Keratinocyte (primary cell): Measurements from ENCODE around the gene DTWD2. TPM values are rescaled to one million over a fixed set of nuclear protein-coding genes. Genes with fewer than 3 reads are reported as not detected.
"Not testable (repeated sequence)": the region's sequence is repeated elsewhere in the genome, so short reads cannot be mapped to it uniquely, and the experiment has no call there.

ENCODE experiments used
- DNase-seq: peaks from one replicate; pipeline ENCODE4 v3.0.0-alpha.2; 2011; ENCODE audit warnings: low read depth, missing footprints, low spot score
- FAIRE-seq: peaks from 2 replicates; lab custom pipeline; 2011; peaks lifted over from hg19 to GRCh38; lab: Jason Lieb, UNC
- H2AFZ ChIP-seq: 2 replicates; pipeline ENCODE4 v1.6.0; 2012; ENCODE audit warnings: low read length, control low read depth, inconsistent platforms; ENCODE audit not compliant: control insufficient read depth
- H3K27ac ChIP-seq: 2 replicates; pipeline ENCODE4 v1.5.1; 2011; ENCODE audit warnings: low read length; ENCODE audit not compliant: control insufficient read depth, insufficient read depth
- H3K27me3 ChIP-seq: 3 replicates; pipeline ENCODE4 v1.6.0; 2011; ENCODE audit warnings: low read length; ENCODE audit not compliant: control insufficient read depth, insufficient read depth; ENCODE audit errors: extremely low read depth
- H3K36me3 ChIP-seq, 2 experiments: 2 replicates in 1 of 2; 3 replicates in 1 of 2; pipeline ENCODE4 v1.5.1; 2011; ENCODE audit warnings: low read length in 2 of 2, mild to moderate bottlenecking in 1 of 2; ENCODE audit not compliant: control insufficient read depth in 2 of 2, insufficient read depth in 2 of 2; ENCODE audit errors: extremely low read depth in 1 of 2
- H3K4me1 ChIP-seq: 3 replicates; pipeline ENCODE4 v1.5.1; 2011; ENCODE audit warnings: low read length; ENCODE audit not compliant: control insufficient read depth, insufficient read depth; ENCODE audit errors: extremely low read depth
- H3K4me2 ChIP-seq: 3 replicates; pipeline ENCODE4 v1.6.0; 2011; ENCODE audit warnings: low read depth, low read length; ENCODE audit not compliant: control insufficient read depth, insufficient read depth; ENCODE audit errors: extremely low read depth
- H3K4me3 ChIP-seq, 3 experiments: fragments of 200-600 bp in 1 of 3; sonication (generic) in 1 of 3; 2 replicates in 2 of 3; 3 replicates in 1 of 3; pipeline ENCODE4 v1.5.1; 2011 to 2016; ENCODE audit warnings: low read length in 3 of 3, mild to moderate bottlenecking in 3 of 3, control low read depth in 2 of 3, inconsistent platforms in 1 of 3, low read depth in 1 of 3, mixed read lengths in 1 of 3, mixed run types in 1 of 3, moderate library complexity in 1 of 3; ENCODE audit not compliant: control insufficient read depth in 2 of 3, insufficient read depth in 2 of 3; ENCODE audit errors: extremely low read depth in 1 of 3
- H3K79me2 ChIP-seq: 2 replicates; pipeline ENCODE4 v1.6.0; 2012; ENCODE audit warnings: low read length; ENCODE audit not compliant: control insufficient read depth, insufficient read depth
- H3K9ac ChIP-seq: 3 replicates; pipeline ENCODE4 v1.6.0; 2011; ENCODE audit warnings: low read length; ENCODE audit not compliant: control insufficient read depth, insufficient read depth; ENCODE audit errors: extremely low read depth
- H3K9me1 ChIP-seq: 3 replicates; pipeline ENCODE4 v1.6.0; 2011; ENCODE audit warnings: low read length; ENCODE audit not compliant: control insufficient read depth, insufficient read depth; ENCODE audit errors: extremely low read depth
- H3K9me3 ChIP-seq: 2 replicates; pipeline ENCODE4 v1.5.1; 2012; ENCODE audit warnings: low read depth, low read length; ENCODE audit not compliant: control insufficient read depth
- H4K20me1 ChIP-seq: 3 replicates; pipeline ENCODE4 v1.6.0; 2011; ENCODE audit warnings: low read length; ENCODE audit not compliant: control insufficient read depth, insufficient read depth; ENCODE audit errors: extremely low read depth
- CTCF ChIP-seq, 3 experiments: IDR thresholded peaks in 1 of 3; conservative IDR thresholded peaks in 1 of 3; optimal IDR thresholded peaks in 1 of 3; 2 replicates in 2 of 3; 3 replicates in 1 of 3; pipeline versions ENCODE3 to v1.5.1; 2011; ENCODE audit warnings: low read length in 3 of 3, mild to moderate bottlenecking in 3 of 3, moderate library complexity in 2 of 3, control low read depth in 1 of 3, inconsistent platforms in 1 of 3; ENCODE audit not compliant: insufficient read depth in 2 of 3; ENCODE audit errors: extremely low read depth in 1 of 3
- EZH2 ChIP-seq: IDR thresholded peaks from one replicate; pipeline ENCODE4 v1.6.1; 2012; ENCODE audit warnings: inconsistent platforms, mild to moderate bottlenecking, low read length, moderate library complexity
- dilution Hi-C: fragments of 300-500 bp; cut with MboI; formaldehyde crosslinking; loops from one replicate; pipeline ENCODE4 v1.7.0; 2020; ENCODE audit warnings: low sequenced_read_pairs; ENCODE audit not compliant: extremely low pct_ligation_motif_present
- polyA plus RNA-seq, 5 experiments: library from polyadenylated mRNA; depleted of rRNA in 3 of 5; stranded (reverse) in 3 of 5; stranded (forward) in 1 of 5; unstranded in 1 of 5; fragments of >200 nt; gene quantifications; 1 replicate in 1 of 5; 2 replicates in 3 of 5; 3 replicates in 1 of 5; pipeline versions ENCODE4 v1.2.1 to v1.2.3, GENCODE V29; 2011 to 2012; ENCODE audit warnings: missing spikeins in 2 of 5, low read depth in 1 of 5, low replicate concordance in 1 of 5

The DTWD2 gene
- polyA plus RNA-seq, 1 donor (not counting 4 experiments of a cell fraction or from before 2014, with no cell fraction given) = 2.9 TPM

GRCh38 chr5:118883362-118883761 is 105.0 kb downstream of the DTWD2 start:
- no peaks in the 10 kb centered on the region for H3K9me1 ChIP-seq
- H3K27ac ChIP-seq = no peak overlapping the region
- no peak for FAIRE-seq
- dilution Hi-C loops = no loop called here
- no peak for DNase-seq
- no peaks in the 10 kb centered on the region for H3K36me3 ChIP-seq
- no peak overlapping the region for H3K4me3 ChIP-seq
- H3K4me2 ChIP-seq = no peak overlapping the region
- no peak overlapping the region for H3K9ac ChIP-seq
- H4K20me1 ChIP-seq = no peaks in the 10 kb centered on the region
- H3K79me2 ChIP-seq = no peaks in the 10 kb centered on the region
- H3K9me3 ChIP-seq = no peaks in the 10 kb centered on the region
- no peak for TF ChIP-seq EZH2
- no peak for TF ChIP-seq CTCF (optimal IDR thresholded peaks at IDR 0.05 in 1 of 3, IDR thresholded peaks at IDR 0.05 in 1 of 3, conservative IDR thresholded peaks at IDR 0.05 in 1 of 3; ENCODE audit: extremely low read depth in 1 of 3, insufficient read depth in 2 of 3, low read length in 3 of 3)
- no peak overlapping the region for H2AFZ ChIP-seq
- H3K4me1 ChIP-seq = no peaks in the 10 kb centered on the region
- no peaks in the 10 kb centered on the region for H3K27me3 ChIP-seq

GRCh38 chr5:118882666-118883065 is 105.7 kb downstream of the DTWD2 start:
- Histone ChIP-seq H3K9me1 (no peaks in the 10 kb centered on the region), H3K27me3 (no peaks in the 10 kb centered on the region), H3K4me2 (no peak overlapping the region), H3K4me1 (no peaks in the 10 kb centered on the region), H3K79me2 (no peaks in the 10 kb centered on the region), H3K36me3 (no peaks in the 10 kb centered on the region), H3K9ac (no peak overlapping the region), H3K9me3 (no peaks in the 10 kb centered on the region), H3K4me3 (no peak overlapping the region), H3K27ac (no peak overlapping the region), H2AFZ (no peak overlapping the region), H4K20me1 (no peaks in the 10 kb centered on the region)
- DNase-seq (no peak), FAIRE-seq (no peak)
- dilution Hi-C loops = no loop called here
- TF ChIP-seq CTCF (optimal IDR thresholded peaks at IDR 0.05 in 1 of 3, IDR thresholded peaks at IDR 0.05 in 1 of 3, conservative IDR thresholded peaks at IDR 0.05 in 1 of 3; ENCODE audit: extremely low read depth in 1 of 3, insufficient read depth in 2 of 3, low read length in 3 of 3) (no peak), EZH2 (no peak)

DNA sequence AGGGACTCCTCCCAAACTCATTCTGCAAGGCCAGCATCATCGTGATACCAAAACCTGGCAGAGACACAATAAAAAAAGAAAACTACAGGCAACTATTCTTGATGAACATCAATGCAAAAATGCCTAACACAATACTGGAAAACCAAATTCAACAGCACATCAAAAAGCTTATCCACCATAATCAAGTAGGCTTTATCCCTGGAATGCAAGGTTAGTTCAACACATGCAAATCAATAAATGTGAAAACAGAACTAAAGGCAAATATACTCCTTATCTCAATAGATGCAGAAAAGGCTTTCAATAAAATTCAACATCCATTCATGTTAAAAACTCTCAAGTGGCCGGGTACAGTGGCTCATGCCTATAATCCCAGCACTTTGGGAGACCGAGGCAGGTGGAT is 111.5 kb downstream of the DTWD2 start:
- not testable (repeated sequence) for H3K36me3 ChIP-seq, DNase-seq

More for the DNA sequence above, 111.5 kb downstream of the DTWD2 start:
- H3K27ac ChIP-seq, H3K4me3 ChIP-seq, H3K79me2 ChIP-seq, H2AFZ ChIP-seq, H3K9me3 ChIP-seq, dilution Hi-C loops, FAIRE-seq, H3K9ac ChIP-seq, H3K4me1 ChIP-seq, H3K27me3 ChIP-seq, H3K9me1 ChIP-seq, H3K4me2 ChIP-seq, H4K20me1 ChIP-seq: not testable (repeated sequence)
